Stimulated activated CD8-positive, alpha-beta memory T cell treated with anti-CD3 and anti-CD28 coated beads, Interleukin-4, amount 100 ng/mL, for 4 hours (primary cell): ENCODE measurements around the gene KCNG2.

Experiments used
- DNase-seq, 2 donors: peaks; one replicate each; pipeline ENCODE4 v3.0.0-alpha.2; 2020; ENCODE audit warnings: low read depth in 2 of 2, low spot score in 1 of 2

Gene KCNG2

DNA sequence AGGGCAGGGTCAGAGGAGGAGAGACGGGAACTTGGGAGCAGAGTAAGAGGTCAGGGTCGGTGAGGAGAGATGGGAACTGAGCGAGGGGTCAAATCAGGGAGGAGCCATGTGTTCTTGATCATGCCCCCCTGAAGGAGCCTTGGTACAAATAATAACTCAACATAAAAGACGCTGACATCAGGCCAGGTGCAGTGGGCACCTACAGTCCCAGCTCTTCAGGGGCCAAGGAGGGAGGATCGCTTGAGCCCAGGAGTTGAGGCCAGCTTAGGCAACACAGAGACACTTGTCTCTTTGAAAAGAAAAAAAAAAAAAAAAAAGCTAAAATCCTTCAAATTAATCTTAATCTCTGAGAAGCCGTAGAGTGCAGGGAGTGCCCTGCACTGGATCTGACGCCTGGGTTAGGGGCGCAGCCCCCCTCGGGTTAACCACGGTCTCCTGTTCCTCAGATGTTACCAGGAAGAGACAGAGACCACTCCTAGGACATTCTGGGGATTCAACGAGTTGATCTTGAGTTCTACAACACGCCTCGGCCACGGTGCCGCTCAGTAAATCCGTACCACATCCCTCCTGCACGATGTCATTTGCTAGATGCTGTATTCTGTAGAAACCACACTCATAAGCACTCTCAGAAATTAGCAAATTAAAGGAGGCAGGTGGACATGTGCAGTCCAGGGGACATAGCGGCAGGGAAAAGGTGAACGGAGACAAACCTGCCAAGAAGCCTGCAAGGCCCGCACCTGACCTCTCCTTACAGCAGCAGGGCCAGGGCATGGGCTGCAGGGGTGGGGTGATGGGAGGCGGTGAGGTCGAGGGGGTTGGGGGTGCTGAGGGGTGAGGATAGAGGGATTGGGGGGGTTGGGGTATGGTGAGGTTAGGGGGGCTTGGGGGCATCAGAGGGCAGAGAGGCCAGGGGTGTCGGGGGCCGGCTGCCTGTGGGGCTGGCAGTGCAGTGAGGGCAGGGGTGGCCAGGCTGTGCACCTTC is 124.5 kb downstream of the KCNG2 start:
- no peak for DNase-seq

GRCh38 chr18:79922971-79923411 is 125.3 kb downstream of the KCNG2 start:
- DNase-seq: no peak

DNA sequence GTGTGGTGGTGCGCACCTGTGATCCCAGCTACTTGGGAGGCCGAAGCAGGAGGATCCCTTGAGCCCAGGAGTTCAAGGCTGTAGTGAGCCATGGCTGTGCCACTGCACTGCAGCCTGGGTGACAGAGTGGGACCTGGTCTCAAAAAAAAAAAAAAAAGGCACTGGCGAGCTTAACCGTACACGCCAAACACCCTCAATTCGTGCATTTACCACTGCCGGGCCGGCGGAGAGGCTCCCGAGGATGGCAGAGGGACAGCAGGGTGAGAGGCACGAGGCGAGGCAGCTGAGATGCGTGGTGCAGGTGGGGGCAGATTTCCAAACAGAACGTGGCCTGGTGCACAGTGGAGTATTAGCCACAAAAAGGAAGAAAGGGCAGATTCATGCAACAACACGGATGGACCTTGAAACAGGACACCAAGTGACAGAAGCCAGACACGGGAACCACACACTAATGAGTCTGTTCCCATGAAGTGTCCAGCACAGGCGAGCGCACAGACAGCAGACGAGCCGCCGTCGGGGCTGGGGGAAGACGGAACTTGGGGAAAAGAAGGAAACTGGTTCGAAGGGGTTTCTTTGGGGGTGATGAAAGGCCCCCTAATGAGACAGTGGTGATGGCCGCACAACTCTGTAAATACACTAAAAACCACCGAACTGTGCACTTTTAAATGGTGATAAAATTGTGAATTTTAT is 126.3 kb downstream of the KCNG2 start:
- no peak for DNase-seq

GRCh38 chr18:79924814-79925731 is 127.3 kb downstream of the KCNG2 start:
- no peak for DNase-seq

DNA sequence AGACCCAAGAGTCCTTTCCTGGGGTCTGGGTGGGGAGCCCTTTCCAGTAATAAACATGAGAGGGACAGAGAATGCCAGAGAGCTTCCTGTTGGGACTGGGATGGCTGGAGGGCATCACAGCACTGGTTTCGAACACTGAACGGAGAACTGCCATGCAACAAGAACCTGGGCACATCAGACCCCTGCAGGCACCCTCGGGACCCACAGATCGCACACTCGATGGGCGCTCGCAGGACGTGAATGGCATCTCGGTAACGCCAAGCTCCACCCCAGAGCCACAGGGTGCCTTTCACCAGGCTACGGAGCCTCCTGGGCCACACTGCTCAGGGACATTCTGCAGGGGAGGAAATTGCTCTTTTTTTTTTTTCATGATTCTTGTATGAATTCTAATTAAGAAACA is 128.6 kb downstream of the KCNG2 start:
- no peak for DNase-seq

DNA sequence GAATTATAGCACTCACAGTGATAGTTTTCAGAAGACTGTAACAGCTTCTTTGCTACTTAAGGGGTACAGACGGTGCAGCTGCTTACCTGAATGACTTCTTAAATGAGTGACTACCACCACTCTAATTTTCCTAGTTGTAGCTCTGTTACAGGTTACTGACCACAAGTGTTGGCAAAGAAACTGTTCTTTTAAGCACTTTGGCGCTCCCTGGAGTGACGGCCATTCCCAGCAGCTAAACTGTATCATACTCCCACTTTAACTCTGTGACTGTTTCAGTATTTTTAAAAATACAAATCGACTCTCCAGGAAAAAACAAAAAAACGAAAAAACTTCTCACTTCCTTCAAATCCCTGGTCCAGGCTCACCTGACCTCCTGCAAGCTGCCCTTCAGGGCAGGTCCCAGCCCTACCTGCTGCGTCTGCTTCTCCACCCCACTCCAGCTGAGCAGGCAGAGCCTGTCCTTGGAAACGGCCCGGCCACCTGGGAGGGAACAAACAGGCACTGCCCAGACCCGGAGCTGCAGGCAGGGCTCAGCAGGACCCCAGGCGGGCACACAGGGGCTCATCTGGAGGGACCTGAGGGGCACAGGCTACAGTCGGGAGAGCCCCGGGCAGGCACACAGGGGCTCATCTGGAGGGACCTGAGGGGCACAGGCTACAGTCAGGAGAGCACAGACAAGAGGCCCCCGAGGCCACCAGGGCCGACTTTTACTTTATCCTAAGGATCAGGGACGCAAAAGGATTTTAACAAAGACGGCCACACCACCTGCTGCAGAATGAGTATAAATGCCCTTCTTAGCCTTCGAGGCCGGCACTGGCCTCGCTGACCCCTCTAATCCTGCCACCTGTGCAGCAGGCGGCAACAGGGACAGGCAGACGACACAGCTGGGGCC is 129.2 kb downstream of the KCNG2 start:
- no peak for DNase-seq

DNA sequence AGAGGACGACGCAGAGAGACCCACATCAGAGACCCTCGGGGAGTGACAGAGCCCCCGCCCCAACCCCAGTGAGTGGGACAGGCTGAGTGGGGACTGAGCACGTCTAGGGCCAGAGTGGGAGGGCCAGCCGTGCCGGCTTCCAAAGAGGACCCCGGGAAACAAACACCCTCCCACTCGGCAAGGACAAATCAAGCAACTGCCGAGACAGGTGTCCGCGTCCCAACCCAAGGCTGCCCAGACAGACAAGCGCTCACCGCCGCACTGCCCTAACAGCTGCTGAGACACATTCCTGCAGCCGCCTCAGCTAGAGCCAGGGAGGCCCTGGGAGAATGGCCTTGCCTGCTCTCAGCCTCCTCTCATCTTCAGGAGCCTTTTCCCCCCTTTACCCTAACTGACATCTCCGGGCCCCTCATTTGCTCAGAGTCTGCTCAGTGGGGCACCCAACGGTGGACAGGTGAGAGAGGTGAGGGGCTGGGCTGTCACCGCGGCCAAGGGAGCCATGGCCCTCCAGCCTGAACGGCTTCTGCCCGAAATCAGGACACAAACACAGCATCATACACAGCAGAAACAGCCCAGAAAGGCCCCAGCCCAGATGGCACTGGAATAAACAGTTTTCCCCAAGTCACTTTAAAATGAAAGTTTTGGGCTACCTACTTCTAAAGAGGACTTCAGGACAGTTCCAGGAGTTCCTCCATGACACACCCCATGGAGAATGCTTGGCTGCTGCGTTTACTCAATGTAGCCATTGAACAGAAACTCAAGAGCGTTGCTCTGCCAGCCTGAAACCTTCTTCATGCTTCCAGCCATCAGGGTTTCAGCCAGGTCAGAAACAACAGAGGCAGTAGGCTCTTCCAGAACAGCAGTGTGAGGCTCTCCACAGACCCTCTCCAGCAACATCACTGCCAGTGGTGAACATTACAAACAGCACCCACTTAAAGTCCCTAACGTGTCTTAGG is 130.1 kb downstream of the KCNG2 start:
- no peak for DNase-seq

GRCh38 chr18:79928563-79928960 is 130.8 kb downstream of the KCNG2 start:
- no peak for DNase-seq

DNA sequence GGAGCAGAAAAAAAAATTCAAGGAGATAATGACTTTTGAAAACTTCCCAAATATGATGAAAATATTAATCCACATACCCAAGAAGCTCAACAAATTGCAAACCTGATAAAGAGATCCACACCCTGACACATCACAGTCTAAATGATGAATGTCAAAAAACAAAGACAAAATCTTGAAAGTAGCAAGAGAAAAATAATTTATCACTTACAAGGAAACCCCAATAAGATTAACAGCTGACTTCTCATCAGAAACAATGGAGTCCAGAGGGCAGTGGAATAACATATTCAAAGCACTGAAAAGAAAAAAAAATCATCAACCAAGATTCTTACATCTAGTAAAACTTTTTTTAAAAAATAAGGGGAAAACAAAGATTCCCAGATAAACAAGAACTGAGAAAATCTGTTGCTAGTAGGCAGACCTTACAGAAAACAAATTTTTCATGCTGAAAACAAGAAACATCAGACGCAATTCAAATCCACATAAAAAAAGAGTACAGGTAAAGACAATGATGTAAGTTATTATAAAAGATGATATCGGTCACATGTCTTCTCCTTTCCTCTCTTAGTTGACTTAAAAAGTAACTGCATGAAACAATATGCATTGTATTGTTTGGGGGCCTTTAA is 132.4 kb downstream of the KCNG2 start:
- no peak for DNase-seq

- no peak for DNase-seq
Measured at GRCh38 chr18:79931475-79931874, 133.7 kb downstream of the KCNG2 start.

GRCh38 chr18:79932907-79933306 is 135.2 kb downstream of the KCNG2 start:
- DNase-seq: no peak

GRCh38 chr18:79933765-79934164 is 136.0 kb downstream of the KCNG2 start:
- no peak for DNase-seq

DNA sequence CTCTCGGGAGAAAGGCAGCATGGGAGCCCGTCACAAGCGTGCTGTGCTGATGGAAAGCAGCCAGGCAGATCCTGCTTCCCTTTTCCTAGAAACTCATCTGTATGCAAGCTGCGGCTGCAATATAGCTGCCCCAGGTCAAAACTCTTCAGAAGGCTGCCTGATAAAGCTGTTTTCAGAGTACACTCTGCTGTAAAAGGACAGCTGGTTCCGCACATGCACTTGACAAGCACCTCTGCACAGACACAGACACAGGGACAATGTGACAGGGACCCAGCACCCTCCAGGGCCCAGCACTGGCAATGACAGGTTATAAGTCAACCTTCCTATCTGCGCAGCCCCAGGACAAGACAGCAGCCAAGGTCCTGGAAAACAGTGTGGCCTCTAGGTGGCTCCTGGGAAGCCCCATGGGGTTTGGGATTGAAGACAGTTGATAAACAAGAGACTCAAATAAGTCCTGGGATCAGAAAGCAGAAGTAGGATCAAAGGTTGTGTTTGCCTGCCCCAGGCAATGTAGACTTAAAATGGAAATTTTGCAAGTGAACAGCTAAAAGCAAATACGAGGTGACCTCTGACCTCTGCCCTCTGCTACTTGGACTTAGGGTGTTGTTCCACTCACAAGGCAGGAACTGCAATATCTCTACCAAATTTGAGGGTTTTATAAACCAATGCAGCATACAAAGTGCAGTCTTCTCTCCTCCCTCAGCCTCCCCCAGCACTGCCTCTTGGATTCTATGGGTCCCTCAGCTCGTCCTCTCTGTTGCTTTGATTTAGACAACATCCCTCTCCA is 136.8 kb downstream of the KCNG2 start:
- no peak for DNase-seq

DNA sequence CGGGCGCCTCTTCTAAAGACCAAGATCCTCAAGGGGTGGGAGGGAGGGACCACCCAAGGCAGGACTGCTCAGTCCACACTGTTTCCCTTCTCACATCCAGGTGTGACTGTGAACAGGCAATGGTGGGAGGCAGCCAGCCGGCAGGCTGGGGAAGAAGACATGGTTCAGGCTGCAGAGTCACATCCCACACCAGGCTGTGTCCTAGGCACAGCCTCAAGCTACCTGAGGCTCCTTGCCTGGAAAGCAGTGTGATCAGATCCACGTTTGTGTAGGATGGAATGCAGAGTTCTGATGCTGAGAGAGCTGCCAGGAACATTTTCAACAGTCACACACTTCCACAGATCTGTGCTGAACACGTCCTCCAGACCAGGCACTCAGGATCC is 137.4 kb downstream of the KCNG2 start:
- no peak for DNase-seq

- no peak for DNase-seq
Measured at GRCh38 chr18:79935499-79935898, 137.8 kb downstream of the KCNG2 start.

DNA sequence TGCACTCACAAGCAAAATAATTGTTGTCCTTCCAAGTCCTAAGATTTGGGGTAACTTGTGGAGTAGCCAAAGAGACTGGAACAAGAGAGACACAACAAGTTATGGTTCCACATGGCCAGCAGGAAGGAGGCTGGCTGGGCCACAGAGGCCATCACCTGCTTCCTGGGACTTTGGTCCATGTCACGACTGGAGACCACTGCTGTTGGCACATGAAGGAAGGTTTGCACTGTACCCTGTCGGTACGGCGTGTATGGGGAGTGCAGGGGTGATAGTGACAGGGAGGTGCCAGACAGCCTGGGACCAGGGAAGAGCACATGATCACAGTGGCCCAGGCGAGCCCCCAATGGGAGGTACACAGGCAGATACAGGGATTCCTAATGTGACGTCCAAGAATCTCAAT is 138.2 kb downstream of the KCNG2 start:
- DNase-seq: no peak

DNA sequence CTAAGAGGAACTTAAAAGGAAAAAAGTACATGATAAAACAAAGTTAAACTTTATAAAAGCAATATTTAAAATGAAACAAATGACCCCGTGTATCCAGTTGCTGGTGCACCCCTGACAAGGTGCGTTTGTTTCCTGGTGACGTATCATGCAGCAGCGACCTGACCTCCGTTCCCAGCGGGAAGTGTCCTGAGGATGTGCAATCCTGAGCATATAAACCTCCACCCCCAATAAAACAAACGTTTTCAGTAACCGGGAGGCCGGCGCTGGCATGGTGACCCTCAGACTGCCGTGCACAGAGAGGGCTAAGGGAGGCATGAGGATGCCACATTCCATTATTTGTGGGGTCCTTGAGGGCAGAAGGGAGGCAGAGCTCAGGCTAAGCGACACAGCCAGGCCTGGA is 138.9 kb downstream of the KCNG2 start:
- no peak for DNase-seq
